Measurements from ENCODE around the gene SBDS.

Gene SBDS

GRCh38 chr7:66946545-66946944, 48.8 kb downstream of the SBDS start:
- no peak for DNase-seq (ENCODE audit: low read depth in 2 of 2)

- DNase-seq (ENCODE audit: low read depth in 2 of 2), result no peak
Measured at GRCh38 chr7:66939325-66939724, 56.1 kb downstream of the SBDS start.

GRCh38 chr7:66937940-66938339, 57.4 kb downstream of the SBDS start:
- DNase-seq (ENCODE audit: low read depth in 2 of 2), result no peak

Measured in activated CD8-positive, alpha-beta memory T cell treated with anti-CD3 and anti-CD28 coated beads for 4 hours (primary cell).